ENCODE results near the gene SLC6A2. TPM values are rescaled to one million over a fixed set of nuclear protein-coding genes. Genes with fewer than 3 reads are reported as not detected.

Gene SLC6A2
- total RNA-seq, 3 donors from 2014 or later (not counting 1 experiment from before 2014, with no cell fraction given): not detected

- Mint-ChIP-seq H3K27ac (no peak overlapping the region), H3K4me3 (no peak overlapping the region), H3K27me3 (ENCODE audit: low read depth in 2 of 2) (peaks cover 12 to 16% of the 10 kb centered on the region in 2 donors), H3K36me3 (no peaks in the 10 kb centered on the region), H3K9me3 (no peaks in the 10 kb centered on the region), H3K4me1 (no peaks in the 10 kb centered on the region)
- H3K27me3 ChIP-seq (ENCODE audit: control insufficient read depth, insufficient read depth, low read length): no peaks in the 10 kb centered on the region
- DNase-seq (no peak), ATAC-seq (no peak)
- no peaks in the 10 kb centered on the region for H3K36me3 ChIP-seq (ENCODE audit: control insufficient read depth, insufficient read depth, low read length)
- no peaks in the 10 kb centered on the region for H3K9me3 ChIP-seq (ENCODE audit: control insufficient read depth, insufficient read depth, low read length)
- no peak for TF ChIP-seq CTCF (IDR thresholded peaks at IDR 0.05)
- no peaks in the 10 kb centered on the region for H3K4me1 ChIP-seq (ENCODE audit: control insufficient read depth, insufficient read depth, low read length)
- 82% methylated on average over 5 of the region's 5 CpGs for WGBS (ENCODE audit: insufficient coverage)
- H3K4me3 ChIP-seq (ENCODE audit: low read length): no peak overlapping the region
- intact Hi-C loops (cut with micrococcal nuclease): no loop called here
- no peak overlapping the region for H3K27ac ChIP-seq (ENCODE audit: low read length)
Measured at GRCh38 chr16:55730115-55730514, 74.3 kb downstream of the SLC6A2 start.

- Mint-ChIP-seq H3K9me3 (no peaks in the 10 kb centered on the region), H3K4me1 (no peaks in the 10 kb centered on the region), H3K27ac (no peak overlapping the region), H3K27me3 (ENCODE audit: low read depth in 2 of 2) (peaks cover 27 to 29% of the 10 kb centered on the region in 2 donors), H3K36me3 (no peaks in the 10 kb centered on the region), H3K4me3 (no peak overlapping the region)
- intact Hi-C loops (cut with micrococcal nuclease): no loop called here
- H3K27me3 ChIP-seq (ENCODE audit: control insufficient read depth, insufficient read depth, low read length): no peaks in the 10 kb centered on the region
- ATAC-seq (no peak), DNase-seq (no peak)
- no peaks in the 10 kb centered on the region for H3K4me1 ChIP-seq (ENCODE audit: control insufficient read depth, insufficient read depth, low read length)
- no peaks in the 10 kb centered on the region for H3K9me3 ChIP-seq (ENCODE audit: control insufficient read depth, insufficient read depth, low read length)
- H3K36me3 ChIP-seq (ENCODE audit: control insufficient read depth, insufficient read depth, low read length): no peaks in the 10 kb centered on the region
- no peak overlapping the region for H3K27ac ChIP-seq (ENCODE audit: low read length)
- no peak overlapping the region for H3K4me3 ChIP-seq (ENCODE audit: low read length)
- no peak for TF ChIP-seq CTCF (IDR thresholded peaks at IDR 0.05)
- WGBS (ENCODE audit: insufficient coverage): 70% methylated on average over 2 of the region's 2 CpGs
Measured at GRCh38 chr16:55732496-55732895, 76.7 kb downstream of the SLC6A2 start.

DNA sequence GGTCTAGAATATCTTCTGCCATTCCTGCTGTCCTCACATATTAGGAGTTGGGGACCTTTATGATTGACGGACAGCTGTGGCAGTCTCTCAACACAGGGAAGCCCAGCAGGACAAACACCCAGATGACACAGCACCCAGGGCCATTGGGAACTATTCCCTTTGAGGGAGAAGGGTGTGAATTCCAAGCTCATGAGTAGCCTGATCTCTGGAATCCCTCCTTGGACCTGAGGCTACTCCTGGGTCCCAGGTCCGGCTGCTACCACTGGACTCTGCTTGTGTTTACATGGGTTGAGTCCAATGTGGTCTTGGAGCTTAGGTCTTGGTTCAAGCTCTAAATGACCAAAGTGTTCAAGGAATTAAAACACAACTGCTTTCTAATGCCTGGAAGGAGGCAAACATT lies 78.9 kb downstream of the SLC6A2 start:
- TF ChIP-seq CTCF (IDR thresholded peaks at IDR 0.05): no peak
- no peaks in the 10 kb centered on the region for H3K9me3 Mint-ChIP-seq
- ATAC-seq (no peak), DNase-seq (no peak)
- Histone ChIP-seq H3K4me1 (ENCODE audit: control insufficient read depth, insufficient read depth, low read length) (no peaks in the 10 kb centered on the region), H3K4me3 (ENCODE audit: low read length) (no peak overlapping the region), H3K27ac (ENCODE audit: low read length) (no peak overlapping the region), H3K9me3 (ENCODE audit: control insufficient read depth, insufficient read depth, low read length) (no peaks in the 10 kb centered on the region), H3K36me3 (ENCODE audit: control insufficient read depth, insufficient read depth, low read length) (no peaks in the 10 kb centered on the region), H3K27me3 (ENCODE audit: control insufficient read depth, insufficient read depth, low read length) (no peaks in the 10 kb centered on the region)
- WGBS (ENCODE audit: insufficient coverage): 91% methylated on average over 2 of the region's 2 CpGs
- H3K4me1 Mint-ChIP-seq: no peaks in the 10 kb centered on the region
- H3K36me3 Mint-ChIP-seq: no peaks in the 10 kb centered on the region
- no peak overlapping the region for H3K4me3 Mint-ChIP-seq
- intact Hi-C loops (cut with micrococcal nuclease): no loop called here
- no peak overlapping the region for H3K27ac Mint-ChIP-seq
- H3K27me3 Mint-ChIP-seq (ENCODE audit: low read depth in 2 of 2): peaks cover 35 to 38% of the 10 kb centered on the region in 2 donors

GRCh38 chr16:55735120-55735781 lies 79.5 kb downstream of the SLC6A2 start:
- Histone ChIP-seq H3K4me1 (ENCODE audit: control insufficient read depth, insufficient read depth, low read length) (no peaks in the 10 kb centered on the region), H3K4me3 (ENCODE audit: low read length) (no peak overlapping the region), H3K9me3 (ENCODE audit: control insufficient read depth, insufficient read depth, low read length) (no peaks in the 10 kb centered on the region), H3K27ac (ENCODE audit: low read length) (no peak overlapping the region), H3K27me3 (ENCODE audit: control insufficient read depth, insufficient read depth, low read length) (no peaks in the 10 kb centered on the region), H3K36me3 (ENCODE audit: control insufficient read depth, insufficient read depth, low read length) (no peaks in the 10 kb centered on the region)
- WGBS (ENCODE audit: insufficient coverage): 79% methylated on average over 2 of the region's 4 CpGs
- H3K4me1 Mint-ChIP-seq: no peaks in the 10 kb centered on the region
- no peak for TF ChIP-seq CTCF (IDR thresholded peaks at IDR 0.05)
- DNase-seq (no peak), ATAC-seq (no peak)
- intact Hi-C loops (cut with micrococcal nuclease): no loop called here
- H3K36me3 Mint-ChIP-seq: no peaks in the 10 kb centered on the region
- no peaks in the 10 kb centered on the region for H3K9me3 Mint-ChIP-seq
- H3K27ac Mint-ChIP-seq: no peak overlapping the region
- H3K4me3 Mint-ChIP-seq: no peak overlapping the region
- H3K27me3 Mint-ChIP-seq (ENCODE audit: low read depth in 2 of 2): peaks cover 34 to 35% of the 10 kb centered on the region in 2 donors
